HEK293 (cell line): Measurements from ENCODE around the gene YIPF2.

Experiments
- CTCF ChIA-PET: fragments of 350-600 bp; formaldehyde crosslinking; extraction: SDS; loops from one replicate; lab custom pipeline; 2021; ENCODE audit warnings: antibody characterized with exemption; lab: Yijun Ruan, JAX
- POLR2A ChIA-PET: fragments of 300-600 bp; formaldehyde crosslinking; extraction: SDS; loops from one replicate; lab custom pipeline; 2020; ENCODE audit warnings: antibody characterized with exemption, inconsistent platforms; lab: Yijun Ruan, JAX
- H3K27ac ChIP-seq: fragments of 200-500 bp; sonication (Bioruptor generic); 2 replicates; pipeline ENCODE4 v1.5.1; 2014; ENCODE audit warnings: low read depth, low read length, control low read depth, inconsistent platforms; ENCODE audit errors: extremely low read depth
- H3K36me3 ChIP-seq, 2 experiments: fragments of 200-500 bp in 1 of 2; sonication (Bioruptor generic) in 1 of 2; 1 replicate in 1 of 2; 2 replicates in 1 of 2; pipeline ENCODE4 v1.5.1; 2014 to 2017; ENCODE audit warnings: inconsistent platforms in 2 of 2, low read length in 2 of 2; ENCODE audit not compliant: control insufficient read depth in 2 of 2, insufficient read depth in 1 of 2
- H3K4me1 ChIP-seq: fragments of 200-500 bp; sonication (Bioruptor generic); 2 replicates; pipeline ENCODE4 v1.5.1; 2014; ENCODE audit warnings: mild to moderate bottlenecking, low read length, inconsistent platforms; ENCODE audit not compliant: control insufficient read depth, insufficient read depth
- H3K4me3 ChIP-seq: 2 replicates; pipeline ENCODE4 v1.5.1; 2011; ENCODE audit warnings: low read depth, mild to moderate bottlenecking, control low read depth, low read length, moderate library complexity
- H3K9me3 ChIP-seq: fragments of 200-500 bp; sonication (Bioruptor generic); 2 replicates; pipeline ENCODE4 v1.5.1; 2014; ENCODE audit warnings: low read depth, low read length, inconsistent platforms; ENCODE audit not compliant: control insufficient read depth, insufficient read depth
- GLIS1 ChIP-seq: fragments of 450-650 bp; formaldehyde crosslinking; IDR thresholded peaks from 2 replicates; pipeline ENCODE4 v1.5.1; 2016; ENCODE audit warnings: missing biosample characterization, missing genetic modification characterization
- KLF1 ChIP-seq: fragments of 450-650 bp; formaldehyde crosslinking; IDR thresholded peaks from 2 replicates; pipeline ENCODE4 v1.5.1; 2016; ENCODE audit warnings: missing biosample characterization, missing genetic modification characterization
- PATZ1 ChIP-seq: fragments of 450-650 bp; formaldehyde crosslinking; IDR thresholded peaks from 2 replicates; pipeline ENCODE4 v1.5.1; 2016; ENCODE audit warnings: missing biosample characterization, missing genetic modification characterization
- ZIC2 ChIP-seq: fragments of 450-650 bp; formaldehyde crosslinking; IDR thresholded peaks from 2 replicates; pipeline ENCODE4 v1.5.1; 2016; ENCODE audit warnings: missing biosample characterization, missing genetic modification characterization
- ZNF140 ChIP-seq: fragments of 450-650 bp; formaldehyde crosslinking; IDR thresholded peaks from 2 replicates; pipeline ENCODE4 v1.5.1; 2016; ENCODE audit warnings: missing biosample characterization, missing genetic modification characterization
- ZNF202 ChIP-seq: fragments of 450-650 bp; formaldehyde crosslinking; IDR thresholded peaks from 2 replicates; pipeline ENCODE4 v1.5.1; 2016; ENCODE audit warnings: missing biosample characterization, missing genetic modification characterization, borderline replicate concordance
- ZNF311 ChIP-seq: fragments of 450-650 bp; formaldehyde crosslinking; IDR thresholded peaks from 2 replicates; pipeline ENCODE4 v1.5.1; 2017; ENCODE audit warnings: missing biosample characterization, missing genetic modification characterization, borderline replicate concordance
- ZNF555 ChIP-seq: fragments of 450-650 bp; formaldehyde crosslinking; conservative IDR thresholded peaks from 2 replicates; pipeline ENCODE4 v1.5.1; 2017; ENCODE audit warnings: missing biosample characterization, mild to moderate bottlenecking, missing genetic modification characterization, inconsistent platforms
- ZNF561 ChIP-seq: fragments of 450-650 bp; IDR thresholded peaks from 2 replicates; pipeline ENCODE4 v1.5.1; 2018; ENCODE audit warnings: missing biosample characterization, missing genetic modification characterization, borderline replicate concordance
- ZNF596 ChIP-seq: fragments of 450-650 bp; IDR thresholded peaks from 2 replicates; pipeline ENCODE4 v1.5.0; 2018; ENCODE audit warnings: missing biosample characterization, mild to moderate bottlenecking, missing genetic modification characterization, moderate library complexity
- ZNF600 ChIP-seq: fragments of 450-650 bp; formaldehyde crosslinking; IDR thresholded peaks from 2 replicates; pipeline ENCODE4 v1.5.1; 2016; ENCODE audit warnings: missing biosample characterization, missing genetic modification characterization
- ZNF621 ChIP-seq: fragments of 450-650 bp; formaldehyde crosslinking; IDR thresholded peaks from 2 replicates; pipeline ENCODE4 v1.5.1; 2017; ENCODE audit warnings: missing biosample characterization, missing genetic modification characterization
- ZNF660 ChIP-seq: fragments of 450-650 bp; IDR thresholded peaks from 2 replicates; pipeline ENCODE4 v1.5.1; 2018; ENCODE audit warnings: missing biosample characterization, mild to moderate bottlenecking, missing genetic modification characterization
- ZSCAN23 ChIP-seq: fragments of 450-650 bp; formaldehyde crosslinking; IDR thresholded peaks from 2 replicates; pipeline ENCODE4 v1.5.1; 2016; ENCODE audit warnings: missing biosample characterization, missing genetic modification characterization
- TF ChIP-seq, protein P1 (sequence below): fragments of 450-650 bp; formaldehyde crosslinking; IDR thresholded peaks from 2 replicates; pipeline ENCODE4 v1.5.1; 2017; ENCODE audit warnings: missing biosample characterization, mild to moderate bottlenecking, missing genetic modification characterization, moderate library complexity

The YIPF2 gene

GRCh38 chr19:10885201-10886169, 43.0 kb downstream of the YIPF2 start (continued):
- TF ChIP-seq ZNF202 (tag by site-specific recombination) (no peak), ZNF311 (tag by site-specific recombination) (no peak), ZNF596 (no peak), ZSCAN23 (tag by site-specific recombination) (no peak), ZNF660 (tag by site-specific recombination) (no peak)

- H3K9me3 ChIP-seq: no peaks in the 10 kb centered on the region
- ChIA-PET CTCF (interaction anchor here (0.5 kb wide), 1 partner anchor 1058 kb away, joined by 3 read pairs; no protein-coding TSS in a partner anchor), POLR2A (no interaction called here)
- peaks cover 0 to 5% of the 10 kb centered on the region in 2 experiments; a peak in 1 of 3 replicates for H3K36me3 ChIP-seq
- peaks cover 2% of the 10 kb centered on the region; the same call in 1 of the 2 replicates for H3K4me1 ChIP-seq
- no peak overlapping the region for H3K27ac ChIP-seq
- TF ChIP-seq, protein P1, sequence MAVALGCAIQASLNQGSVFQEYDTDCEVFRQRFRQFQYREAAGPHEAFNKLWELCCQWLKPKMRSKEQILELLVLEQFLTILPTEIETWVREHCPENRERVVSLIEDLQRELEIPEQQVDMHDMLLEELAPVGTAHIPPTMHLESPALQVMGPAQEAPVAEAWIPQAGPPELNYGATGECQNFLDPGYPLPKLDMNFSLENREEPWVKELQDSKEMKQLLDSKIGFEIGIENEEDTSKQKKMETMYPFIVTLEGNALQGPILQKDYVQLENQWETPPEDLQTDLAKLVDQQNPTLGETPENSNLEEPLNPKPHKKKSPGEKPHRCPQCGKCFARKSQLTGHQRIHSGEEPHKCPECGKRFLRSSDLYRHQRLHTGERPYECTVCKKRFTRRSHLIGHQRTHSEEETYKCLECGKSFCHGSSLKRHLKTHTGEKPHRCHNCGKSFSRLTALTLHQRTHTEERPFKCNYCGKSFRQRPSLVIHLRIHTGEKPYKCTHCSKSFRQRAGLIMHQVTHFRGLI (tag by site-specific recombination): peak; percentile 96
- no peak for TF ChIP-seq KLF1
- no peak for TF ChIP-seq ZNF561 (tag by site-specific recombination)
- TF ChIP-seq ZNF621 (tag by site-specific recombination): no peak
- TF ChIP-seq PATZ1 (tag by site-specific recombination): peak; percentile 52
- 0 out of 2 replicates have a peak, but pooled peaks have one; percentile 20 for TF ChIP-seq ZNF600
- TF ChIP-seq, all 188 proteins: peak for 3
- H3K4me3 ChIP-seq: no peak overlapping the region
Measured at GRCh38 chr19:10884274-10884673, 44.2 kb downstream of the YIPF2 start.

- ChIA-PET CTCF (interaction anchor here (0.6 to 2.3 kb wide), 3 partner anchors 10 to 785 kb away, joined by 4 to 18 read pairs (median 4); partner anchors contain the start of gene CARM1), POLR2A (interaction anchor here (1.0 kb wide), 1 partner anchor 8 kb away, joined by 3 read pairs; no protein-coding TSS in a partner anchor)
- H3K36me3 ChIP-seq: peaks cover 0 to 5% of the 10 kb centered on the region in 2 experiments; a peak in 1 of 3 replicates
- no peaks in the 10 kb centered on the region for H3K9me3 ChIP-seq
- H3K27ac ChIP-seq: no peak overlapping the region
- no peaks in the 10 kb centered on the region; the same call in 1 of the 2 replicates for H3K4me1 ChIP-seq
- H3K4me3 ChIP-seq: no peak overlapping the region
- TF ChIP-seq ZNF555 (tag by site-specific recombination): no peak
- TF ChIP-seq ZIC2 (tag by site-specific recombination): peak; percentile 57
- TF ChIP-seq GLIS1 (tag by site-specific recombination): peak; percentile 96
- TF ChIP-seq ZNF140 (tag by site-specific recombination): no peak
Measured at GRCh38 chr19:10882108-10882457, 46.4 kb downstream of the YIPF2 start.
